Measurements from ENCODE around the gene HS3ST5. TPM values are rescaled to one million over a fixed set of nuclear protein-coding genes. Genes with fewer than 3 reads are reported as not detected.

HS3ST5 gene
- total and polyA plus RNA-seq, 2 donors from 2014 or later, result 0.09 TPM; not detected in 1

DNA sequence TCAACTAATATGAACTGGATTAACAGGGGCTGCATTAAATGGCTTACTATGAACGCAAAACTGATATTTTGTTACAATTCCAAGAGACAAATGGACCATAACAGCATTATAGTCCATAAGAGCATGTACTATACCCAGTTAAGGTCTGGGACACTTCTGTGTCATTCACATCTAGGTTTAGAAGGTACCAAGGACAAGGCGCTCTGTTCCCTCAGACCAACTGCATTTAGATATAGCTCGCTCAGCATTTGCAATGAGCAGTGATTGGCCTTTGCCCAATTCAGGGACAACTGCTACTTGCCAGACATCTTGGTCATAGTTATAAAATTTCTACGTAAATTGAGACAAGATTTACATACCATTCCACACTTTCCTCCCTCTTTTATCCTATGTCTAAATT lies 132.4 kb downstream of the HS3ST5 start:
- TF ChIP-seq, protein P1, sequence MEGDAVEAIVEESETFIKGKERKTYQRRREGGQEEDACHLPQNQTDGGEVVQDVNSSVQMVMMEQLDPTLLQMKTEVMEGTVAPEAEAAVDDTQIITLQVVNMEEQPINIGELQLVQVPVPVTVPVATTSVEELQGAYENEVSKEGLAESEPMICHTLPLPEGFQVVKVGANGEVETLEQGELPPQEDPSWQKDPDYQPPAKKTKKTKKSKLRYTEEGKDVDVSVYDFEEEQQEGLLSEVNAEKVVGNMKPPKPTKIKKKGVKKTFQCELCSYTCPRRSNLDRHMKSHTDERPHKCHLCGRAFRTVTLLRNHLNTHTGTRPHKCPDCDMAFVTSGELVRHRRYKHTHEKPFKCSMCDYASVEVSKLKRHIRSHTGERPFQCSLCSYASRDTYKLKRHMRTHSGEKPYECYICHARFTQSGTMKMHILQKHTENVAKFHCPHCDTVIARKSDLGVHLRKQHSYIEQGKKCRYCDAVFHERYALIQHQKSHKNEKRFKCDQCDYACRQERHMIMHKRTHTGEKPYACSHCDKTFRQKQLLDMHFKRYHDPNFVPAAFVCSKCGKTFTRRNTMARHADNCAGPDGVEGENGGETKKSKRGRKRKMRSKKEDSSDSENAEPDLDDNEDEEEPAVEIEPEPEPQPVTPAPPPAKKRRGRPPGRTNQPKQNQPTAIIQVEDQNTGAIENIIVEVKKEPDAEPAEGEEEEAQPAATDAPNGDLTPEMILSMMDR (IDR thresholded peaks at IDR 0.05; ENCODE audit: borderline replicate concordance, extremely low read depth, insufficient read depth), result no peak
- H3K27ac ChIP-seq (ENCODE audit: low read depth in 2 of 2, low read length in 2 of 2), result no peak overlapping the region
- H3K4me3 ChIP-seq (ENCODE audit: low read length in 3 of 3), result no peak overlapping the region
- no peaks in the 10 kb centered on the region for H3K9me3 ChIP-seq (ENCODE audit: control insufficient read depth in 2 of 3, insufficient read depth in 1 of 3, low read length in 3 of 3)
- H3K36me3 ChIP-seq (ENCODE audit: control insufficient read depth in 2 of 3, insufficient read depth in 3 of 3, low read length in 3 of 3), result no peaks in the 10 kb centered on the region
- no peak overlapping the region for H3K9ac ChIP-seq (ENCODE audit: low read length in 3 of 3)
- intact Hi-C loops (cut with DNase I), result no loop called here
- H3K27me3 ChIP-seq (ENCODE audit: control insufficient read depth, insufficient read depth, low read length), result no peaks in the 10 kb centered on the region
- FAIRE-seq (no peak), DNase-seq (no peak)
- H3K4me1 ChIP-seq (ENCODE audit: control insufficient read depth in 2 of 3, insufficient read depth in 2 of 3, low read depth in 1 of 3, low read length in 3 of 3), result no peaks in the 10 kb centered on the region

DNA sequence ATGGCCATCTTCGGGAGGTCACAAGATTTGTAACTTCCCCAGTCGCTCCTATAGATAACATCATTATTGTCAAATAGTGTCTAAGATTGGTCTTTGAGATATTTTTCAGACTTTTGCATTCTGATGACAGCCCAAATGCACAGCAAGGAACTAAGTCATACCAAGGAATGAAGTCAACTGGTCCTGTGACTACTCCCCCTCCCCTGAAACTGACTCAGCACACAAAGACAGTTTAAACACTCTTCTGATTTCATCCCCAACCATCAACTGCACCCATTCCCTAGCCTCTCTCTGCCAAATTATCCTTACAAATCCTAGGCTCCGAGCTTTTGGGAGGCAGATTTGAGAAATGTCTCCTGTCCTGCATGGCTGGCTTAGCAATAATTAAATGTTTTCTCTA lies 139.4 kb downstream of the HS3ST5 start:
- H3K4me3 ChIP-seq (ENCODE audit: low read length in 3 of 3), result no peak overlapping the region
- FAIRE-seq, result no peak
- no peak overlapping the region for H3K9ac ChIP-seq (ENCODE audit: low read length in 3 of 3)
- no peaks in the 10 kb centered on the region for H3K36me3 ChIP-seq (ENCODE audit: control insufficient read depth in 2 of 3, insufficient read depth in 3 of 3, low read length in 3 of 3)
- H3K27ac ChIP-seq (ENCODE audit: low read depth in 2 of 2, low read length in 2 of 2), result no peak overlapping the region
- DNase-seq, result no peak
- H3K4me1 ChIP-seq (ENCODE audit: control insufficient read depth in 2 of 3, insufficient read depth in 2 of 3, low read depth in 1 of 3, low read length in 3 of 3), result no peaks in the 10 kb centered on the region
- TF ChIP-seq, protein P1 (IDR thresholded peaks at IDR 0.05; ENCODE audit: borderline replicate concordance, extremely low read depth, insufficient read depth), result no peak
- intact Hi-C loops (cut with DNase I), result no loop called here
- H3K27me3 ChIP-seq (ENCODE audit: control insufficient read depth, insufficient read depth, low read length), result no peaks in the 10 kb centered on the region
- H3K9me3 ChIP-seq (ENCODE audit: control insufficient read depth in 2 of 3, insufficient read depth in 1 of 3, low read length in 3 of 3), result peaks cover 0 to 6% (median 0%) of the 10 kb centered on the region in 3 donors

DNA sequence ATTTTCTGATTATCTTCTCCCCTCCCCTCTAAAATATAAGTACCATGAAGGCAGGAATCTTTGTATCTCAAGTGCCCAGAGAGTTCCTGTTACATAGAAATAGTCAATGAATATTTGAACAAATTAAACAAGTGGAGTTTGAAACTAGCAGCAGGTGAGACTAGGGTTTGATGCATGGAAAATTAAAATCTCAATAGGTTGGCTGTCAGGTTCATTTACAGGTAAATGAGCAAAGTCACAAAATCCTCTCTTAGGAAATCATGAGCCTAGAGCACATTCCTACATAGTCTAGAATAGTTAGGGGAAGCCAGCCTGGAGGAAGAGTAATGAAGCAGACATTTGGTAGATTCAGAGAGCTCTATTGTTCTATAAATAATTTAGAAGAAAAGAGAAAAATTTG lies 140.4 kb downstream of the HS3ST5 start:
- intact Hi-C loops (cut with DNase I), result no loop called here
- TF ChIP-seq, protein P1 (IDR thresholded peaks at IDR 0.05; ENCODE audit: borderline replicate concordance, extremely low read depth, insufficient read depth), result no peak
- no peak for DNase-seq
- Histone ChIP-seq H3K4me1 (ENCODE audit: control insufficient read depth in 2 of 3, insufficient read depth in 2 of 3, low read depth in 1 of 3, low read length in 3 of 3) (no peaks in the 10 kb centered on the region), H3K36me3 (ENCODE audit: control insufficient read depth in 2 of 3, insufficient read depth in 3 of 3, low read length in 3 of 3) (no peaks in the 10 kb centered on the region), H3K4me3 (ENCODE audit: low read length in 3 of 3) (no peak overlapping the region), H3K9ac (ENCODE audit: low read length in 3 of 3) (no peak overlapping the region), H3K27me3 (ENCODE audit: control insufficient read depth, insufficient read depth, low read length) (no peaks in the 10 kb centered on the region), H3K27ac (ENCODE audit: low read depth in 2 of 2, low read length in 2 of 2) (no peak overlapping the region), H3K9me3 (ENCODE audit: control insufficient read depth in 2 of 3, insufficient read depth in 1 of 3, low read length in 3 of 3) (peaks cover 0 to 6% (median 0%) of the 10 kb centered on the region in 3 donors)
- no peak for FAIRE-seq

DNA sequence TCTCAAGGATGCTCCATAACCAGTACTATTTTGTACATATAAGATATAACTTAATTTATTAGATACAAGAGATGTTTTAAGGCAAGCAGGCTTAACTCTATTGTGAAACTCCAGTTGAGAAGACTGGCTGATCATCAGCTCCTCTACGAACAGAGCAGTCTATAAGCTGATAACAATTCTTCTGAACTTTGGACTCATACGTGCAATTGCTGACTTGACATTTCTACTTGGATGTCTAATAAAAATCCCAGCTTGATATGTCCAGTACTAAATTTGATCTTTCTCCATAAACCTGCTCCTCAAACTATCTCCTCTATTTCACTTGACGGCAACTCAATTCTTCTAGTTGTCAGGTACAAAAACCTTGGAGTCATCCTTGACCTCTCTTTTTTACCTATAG lies 141.9 kb downstream of the HS3ST5 start:
- Histone ChIP-seq H3K4me1 (ENCODE audit: control insufficient read depth in 2 of 3, insufficient read depth in 2 of 3, low read depth in 1 of 3, low read length in 3 of 3) (no peaks in the 10 kb centered on the region), H3K27ac (ENCODE audit: low read depth in 2 of 2, low read length in 2 of 2) (no peak overlapping the region), H3K4me3 (ENCODE audit: low read length in 3 of 3) (no peak overlapping the region), H3K36me3 (ENCODE audit: control insufficient read depth in 2 of 3, insufficient read depth in 3 of 3, low read length in 3 of 3) (no peaks in the 10 kb centered on the region), H3K27me3 (ENCODE audit: control insufficient read depth, insufficient read depth, low read length) (no peaks in the 10 kb centered on the region), H3K9ac (ENCODE audit: low read length in 3 of 3) (no peak overlapping the region), H3K9me3 (ENCODE audit: control insufficient read depth in 2 of 3, insufficient read depth in 1 of 3, low read length in 3 of 3) (peaks cover 0 to 6% (median 0%) of the 10 kb centered on the region in 3 donors)
- DNase-seq (no peak), FAIRE-seq (no peak)
- TF ChIP-seq, protein P1 (IDR thresholded peaks at IDR 0.05; ENCODE audit: borderline replicate concordance, extremely low read depth, insufficient read depth), result no peak
- intact Hi-C loops (cut with DNase I), result no loop called here
